Lung (tissue), 12 donors: ENCODE measurements around the gene CFAP61. TPM values are rescaled to one million over a fixed set of nuclear protein-coding genes. Genes with fewer than 3 reads are reported as not detected.

Source experiments
- ATAC-seq: fragments of 200-7000 bp; cut with Tn5 transposase; one replicate; pipeline ENCODE4 v1.9.1; 2020; ENCODE audit warnings: moderate number of reproducible peaks; ENCODE audit not compliant: insufficient read depth, low FRiP score
- DNase-seq, 3 donors: peaks; one replicate each; pipeline ENCODE4 v3.0.0-alpha.2; 2013 to 2017
- H3K27ac ChIP-seq, 2 donors: one replicate each; pipeline ENCODE4 v1.5.1; 2013; ENCODE audit warnings: mild to moderate bottlenecking in 2 of 2, moderate library complexity in 2 of 2, control low read depth in 1 of 2, inconsistent platforms in 1 of 2, low read depth in 1 of 2, low read length in 1 of 2
- H3K27me3 ChIP-seq, 3 donors: one replicate each; pipeline ENCODE4 v1.5.1; 2013; ENCODE audit warnings: low read length in 2 of 3; ENCODE audit not compliant: control insufficient read depth in 3 of 3, insufficient read depth in 3 of 3
- H3K36me3 ChIP-seq, 4 donors: one replicate each; pipeline ENCODE4 v1.5.1; 2013; ENCODE audit warnings: low read length in 4 of 4, mild to moderate bottlenecking in 1 of 4, moderate library complexity in 1 of 4; ENCODE audit not compliant: control insufficient read depth in 4 of 4, insufficient read depth in 4 of 4
- H3K4me1 ChIP-seq, 5 donors: one replicate each; pipeline ENCODE4 v1.5.1; 2013; ENCODE audit warnings: low read length in 5 of 5, mild to moderate bottlenecking in 2 of 5, moderate library complexity in 1 of 5; ENCODE audit not compliant: control insufficient read depth in 5 of 5, insufficient read depth in 5 of 5
- H3K4me3 ChIP-seq: one replicate; pipeline ENCODE4 v1.5.1; 2013; ENCODE audit warnings: mild to moderate bottlenecking, control low read depth, moderate library complexity
- H3K9ac ChIP-seq, 2 donors: one replicate each; pipeline ENCODE4 v1.5.1; 2013; ENCODE audit warnings: low read length in 2 of 2, control low read depth in 1 of 2; ENCODE audit not compliant: insufficient read depth in 1 of 2
- H3K9me3 ChIP-seq, 4 donors: one replicate each; pipeline ENCODE4 v1.5.1; 2013; ENCODE audit warnings: low read length in 3 of 4, mild to moderate bottlenecking in 1 of 4, moderate library complexity in 1 of 4; ENCODE audit not compliant: control insufficient read depth in 4 of 4, insufficient read depth in 3 of 4
- WGBS, 2 donors: extraction: QIAGEN DNeasy Blood & Tissue Kit; methylation state at CpG; one replicate each; pipeline ENCODE4 v1.1.7; 2013; 5-methylcytosine and 5-hydroxymethylcytosine counted together
- polyA plus RNA-seq, 2 donors: library from polyadenylated mRNA; stranded (reverse); fragments of 200-250 nt; gene quantifications; one replicate each; pipeline ENCODE4 v1.2.1, GENCODE V29; 2013
- total RNA-seq, 2 donors: library from RNA; depleted of rRNA in 1 of 2; stranded (reverse); fragments of >200 nt in 1 of 2; gene quantifications; one replicate each; pipeline ENCODE4 v1.2.1, GENCODE V29; 2014 to 2021
- TF ChIP-seq, protein P1 (sequence below): IDR thresholded peaks from 2 replicates; pipeline ENCODE4 v1.5.1; 2012; ENCODE audit warnings: mild to moderate bottlenecking; ENCODE audit errors: control extremely low read depth, extremely low read depth
- donor health status: control.
- donor health status: control.
- donor health status: Bipolar disorder and iron deficiency.
- donor health status: healthy.
- donor health status: DM: yes; HTN: yes; CAD: no.

CFAP61 gene
- total and polyA plus RNA-seq, 4 donors = 2.0 to 15.4 (median 6.5) TPM

DNA sequence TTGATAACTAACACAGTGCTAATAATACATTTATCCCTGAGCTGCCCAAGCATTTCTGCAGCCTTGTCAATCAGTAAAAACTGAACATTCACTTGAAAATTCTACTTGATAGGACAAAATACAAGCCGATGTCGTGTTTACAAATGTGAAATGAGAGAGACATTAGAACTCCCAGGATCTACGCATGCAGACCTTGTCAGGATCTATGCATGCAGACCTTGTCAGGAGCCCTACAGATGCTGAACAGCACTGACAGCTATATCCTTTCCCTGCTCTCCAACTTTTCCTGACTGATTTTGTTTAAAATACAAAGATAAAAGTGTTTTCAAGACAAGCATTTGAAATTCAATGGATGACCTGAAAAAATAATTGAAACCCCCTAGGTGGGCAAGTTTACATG is 344.5 kb downstream of the CFAP61 start:
- no peaks in the 10 kb centered on the region for H3K27me3 ChIP-seq
- H3K9me3 ChIP-seq = no peaks in the 10 kb centered on the region
- ATAC-seq (no peak), DNase-seq (no peak)
- TF ChIP-seq, protein P1, sequence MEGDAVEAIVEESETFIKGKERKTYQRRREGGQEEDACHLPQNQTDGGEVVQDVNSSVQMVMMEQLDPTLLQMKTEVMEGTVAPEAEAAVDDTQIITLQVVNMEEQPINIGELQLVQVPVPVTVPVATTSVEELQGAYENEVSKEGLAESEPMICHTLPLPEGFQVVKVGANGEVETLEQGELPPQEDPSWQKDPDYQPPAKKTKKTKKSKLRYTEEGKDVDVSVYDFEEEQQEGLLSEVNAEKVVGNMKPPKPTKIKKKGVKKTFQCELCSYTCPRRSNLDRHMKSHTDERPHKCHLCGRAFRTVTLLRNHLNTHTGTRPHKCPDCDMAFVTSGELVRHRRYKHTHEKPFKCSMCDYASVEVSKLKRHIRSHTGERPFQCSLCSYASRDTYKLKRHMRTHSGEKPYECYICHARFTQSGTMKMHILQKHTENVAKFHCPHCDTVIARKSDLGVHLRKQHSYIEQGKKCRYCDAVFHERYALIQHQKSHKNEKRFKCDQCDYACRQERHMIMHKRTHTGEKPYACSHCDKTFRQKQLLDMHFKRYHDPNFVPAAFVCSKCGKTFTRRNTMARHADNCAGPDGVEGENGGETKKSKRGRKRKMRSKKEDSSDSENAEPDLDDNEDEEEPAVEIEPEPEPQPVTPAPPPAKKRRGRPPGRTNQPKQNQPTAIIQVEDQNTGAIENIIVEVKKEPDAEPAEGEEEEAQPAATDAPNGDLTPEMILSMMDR = no peak
- 94% methylated on average over 3 of the region's 3 CpGs for WGBS, 2 donors
- H3K4me1 ChIP-seq = peaks cover 0 to 9% (median 0%) of the 10 kb centered on the region in 5 donors
- H3K36me3 ChIP-seq = peaks cover 0 to 44% (median 6%) of the 10 kb centered on the region in 4 donors
- H3K27ac ChIP-seq = no peak overlapping the region
- H3K9ac ChIP-seq = no peak overlapping the region
- H3K4me3 ChIP-seq = no peak overlapping the region

GRCh38 chr20:20398123-20398522 is 345.8 kb downstream of the CFAP61 start:
- WGBS, 2 donors = 96 to 97% methylated on average over 7 of the region's 7 CpGs
- Histone ChIP-seq H3K4me1 (peaks cover 0 to 7% (median 0%) of the 10 kb centered on the region in 5 donors), H3K27me3 (no peaks in the 10 kb centered on the region), H3K4me3 (no peak overlapping the region), H3K36me3 (peaks cover 0 to 43% (median 2%) of the 10 kb centered on the region in 4 donors), H3K27ac (no peak overlapping the region), H3K9ac (no peak overlapping the region), H3K9me3 (no peaks in the 10 kb centered on the region)
- ATAC-seq (no peak), DNase-seq (no peak)
- TF ChIP-seq, protein P1 = no peak

- H3K27me3 ChIP-seq = no peaks in the 10 kb centered on the region
- ATAC-seq (no peak), DNase-seq (no peak)
- WGBS, 2 donors = 87 to 89% methylated on average over 13 of the region's 13 CpGs
- no peak overlapping the region for H3K9ac ChIP-seq
- H3K4me3 ChIP-seq = no peak overlapping the region
- TF ChIP-seq, protein P1 = no peak
- H3K27ac ChIP-seq = no peak overlapping the region
- no peaks in the 10 kb centered on the region for H3K4me1 ChIP-seq
- H3K36me3 ChIP-seq = peaks cover 0 to 39% (median 2%) of the 10 kb centered on the region in 4 donors
- H3K9me3 ChIP-seq = no peaks in the 10 kb centered on the region
Measured at GRCh38 chr20:20399531-20400500, 347.5 kb downstream of the CFAP61 start.
